WERI-Rb-1 (cell line): ENCODE measurements around the gene WDR77.

ENCODE experiments used
- DNase-seq: peaks from one replicate; pipeline ENCODE4 v3.0.0-alpha.2; 2020
- H3K27ac ChIP-seq: fragments of 250-450 bp; sonication (Bioruptor Pico); 2 replicates; pipeline ENCODE4 v1.5.1; 2020; ENCODE audit warnings: mild to moderate bottlenecking, moderate library complexity
- H3K27me3 ChIP-seq: fragments of 250-450 bp; sonication (Bioruptor Pico); 2 replicates; pipeline ENCODE4 v1.5.1; 2021; ENCODE audit warnings: mild to moderate bottlenecking, low read depth, moderate library complexity; ENCODE audit not compliant: insufficient read depth, severe bottlenecking
- H3K36me3 ChIP-seq: fragments of 250-450 bp; sonication (Bioruptor Pico); 2 replicates; pipeline ENCODE4 v1.5.1; 2020; ENCODE audit warnings: mild to moderate bottlenecking, moderate library complexity
- H3K4me3 ChIP-seq: 2 replicates; pipeline ENCODE4 v1.5.1; 2011; ENCODE audit warnings: low read depth, mild to moderate bottlenecking, control low read depth, low read length
- H3K9me3 ChIP-seq: fragments of 250-450 bp; sonication (Bioruptor Pico); 2 replicates; pipeline ENCODE4 v1.5.1; 2021; ENCODE audit warnings: mild to moderate bottlenecking, moderate library complexity; ENCODE audit not compliant: severe bottlenecking
- TF ChIP-seq, protein P1 (sequence below): IDR thresholded peaks from 2 replicates; pipeline ENCODE4 v1.5.1; 2011; ENCODE audit warnings: low read depth, mild to moderate bottlenecking, control low read depth, inconsistent platforms, low read length

The WDR77 gene

DNA sequence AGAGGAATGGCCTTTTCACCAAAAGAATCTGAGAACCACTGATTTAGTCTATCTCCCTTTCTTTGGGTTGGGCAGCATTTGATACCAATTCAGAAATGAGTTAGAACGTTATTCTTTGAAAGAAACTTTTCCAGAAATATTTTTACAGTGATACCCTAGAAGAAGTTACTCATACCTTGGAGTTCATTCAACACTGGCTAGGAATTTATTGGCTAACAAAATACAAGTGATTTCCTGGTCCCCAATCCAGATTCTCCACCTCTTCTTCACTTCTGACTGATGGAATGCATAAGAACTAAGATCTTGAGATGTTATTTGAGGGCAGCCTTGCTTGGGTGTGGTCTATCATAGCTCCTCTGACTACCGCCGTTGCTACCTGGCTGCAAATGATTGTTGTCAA, 34.1 kb upstream of the WDR77 start:
- TF ChIP-seq, protein P1, sequence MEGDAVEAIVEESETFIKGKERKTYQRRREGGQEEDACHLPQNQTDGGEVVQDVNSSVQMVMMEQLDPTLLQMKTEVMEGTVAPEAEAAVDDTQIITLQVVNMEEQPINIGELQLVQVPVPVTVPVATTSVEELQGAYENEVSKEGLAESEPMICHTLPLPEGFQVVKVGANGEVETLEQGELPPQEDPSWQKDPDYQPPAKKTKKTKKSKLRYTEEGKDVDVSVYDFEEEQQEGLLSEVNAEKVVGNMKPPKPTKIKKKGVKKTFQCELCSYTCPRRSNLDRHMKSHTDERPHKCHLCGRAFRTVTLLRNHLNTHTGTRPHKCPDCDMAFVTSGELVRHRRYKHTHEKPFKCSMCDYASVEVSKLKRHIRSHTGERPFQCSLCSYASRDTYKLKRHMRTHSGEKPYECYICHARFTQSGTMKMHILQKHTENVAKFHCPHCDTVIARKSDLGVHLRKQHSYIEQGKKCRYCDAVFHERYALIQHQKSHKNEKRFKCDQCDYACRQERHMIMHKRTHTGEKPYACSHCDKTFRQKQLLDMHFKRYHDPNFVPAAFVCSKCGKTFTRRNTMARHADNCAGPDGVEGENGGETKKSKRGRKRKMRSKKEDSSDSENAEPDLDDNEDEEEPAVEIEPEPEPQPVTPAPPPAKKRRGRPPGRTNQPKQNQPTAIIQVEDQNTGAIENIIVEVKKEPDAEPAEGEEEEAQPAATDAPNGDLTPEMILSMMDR = no peak

DNA sequence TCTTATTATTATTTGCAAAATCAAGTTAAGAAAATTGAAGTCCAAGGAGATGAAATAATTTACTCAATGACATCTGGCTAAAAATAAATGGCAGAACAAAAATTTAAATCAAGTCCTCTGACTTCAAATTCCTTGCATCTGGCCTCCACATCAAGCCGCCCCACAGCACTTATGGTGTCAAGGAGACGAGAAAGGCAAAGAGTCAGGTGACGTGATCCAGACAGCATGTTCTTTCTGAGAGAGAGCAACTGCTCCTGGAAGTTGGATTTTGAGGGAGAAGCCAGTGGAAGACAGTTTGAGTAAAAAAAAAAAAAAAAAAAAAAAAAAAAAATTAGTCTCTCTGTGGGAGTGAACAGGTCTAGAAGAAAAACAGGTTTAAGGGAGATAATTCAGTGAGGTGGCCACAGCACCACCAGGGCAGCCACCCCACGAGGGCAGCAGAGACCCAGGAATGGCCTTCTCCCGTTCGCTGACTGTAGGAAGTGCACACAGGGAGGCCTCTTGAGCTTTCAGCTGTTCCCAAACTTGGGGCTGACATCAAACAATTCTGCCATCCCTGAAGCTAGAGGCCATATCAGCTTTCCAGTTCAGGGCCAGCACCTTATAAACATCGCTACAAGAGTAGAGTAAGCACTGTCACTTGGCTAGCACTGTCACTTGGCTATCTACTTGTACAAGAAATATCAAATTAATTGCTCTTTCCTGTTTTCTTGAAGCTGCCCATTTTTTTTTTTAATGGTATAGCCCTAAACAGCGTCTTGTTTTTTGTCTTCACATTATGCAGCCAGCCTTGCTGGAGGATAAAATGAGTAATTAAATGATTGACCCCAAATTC, 32.5 kb upstream of the WDR77 start:
- Histone ChIP-seq H3K27me3 (no peaks in the 10 kb centered on the region), H3K9me3 (no peaks in the 10 kb centered on the region), H3K36me3 (no peaks in the 10 kb centered on the region), H3K4me3 (no peak overlapping the region), H3K27ac (no peak overlapping the region)
- peak; percentile 71 for DNase-seq
- TF ChIP-seq, protein P1 = peak; percentile 83

More for the DNA sequence above, 34.1 kb upstream of the WDR77 start:
- no peaks in the 10 kb centered on the region for H3K27me3 ChIP-seq
- H3K4me3 ChIP-seq = no peak overlapping the region
- H3K36me3 ChIP-seq = no peaks in the 10 kb centered on the region
- H3K27ac ChIP-seq = no peak overlapping the region
- DNase-seq = no peak
- H3K9me3 ChIP-seq = no peaks in the 10 kb centered on the region

DNA sequence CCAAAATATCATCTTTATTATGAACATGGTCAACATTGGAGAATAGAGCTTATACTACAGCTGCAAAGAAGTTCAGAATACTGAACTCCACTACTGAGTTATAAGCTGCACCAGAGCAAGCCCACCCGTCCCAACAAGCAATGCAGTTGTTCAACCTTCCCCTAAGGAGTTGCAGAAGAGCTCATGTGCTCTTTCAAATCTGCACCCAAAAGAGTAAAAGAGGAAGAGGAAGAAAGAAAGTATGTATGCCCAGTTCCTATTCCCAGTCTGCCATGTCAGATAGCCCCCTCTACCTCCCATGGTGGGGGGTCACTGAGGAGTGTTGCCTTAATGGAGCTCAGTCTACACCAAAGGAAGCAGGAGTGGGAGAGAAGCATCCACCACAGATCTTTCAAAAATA, 31.6 kb upstream of the WDR77 start:
- TF ChIP-seq, protein P1 = no peak
- Histone ChIP-seq H3K27ac (no peak overlapping the region), H3K4me3 (no peak overlapping the region), H3K36me3 (no peaks in the 10 kb centered on the region), H3K9me3 (no peaks in the 10 kb centered on the region), H3K27me3 (no peaks in the 10 kb centered on the region)
- no peak for DNase-seq

DNA sequence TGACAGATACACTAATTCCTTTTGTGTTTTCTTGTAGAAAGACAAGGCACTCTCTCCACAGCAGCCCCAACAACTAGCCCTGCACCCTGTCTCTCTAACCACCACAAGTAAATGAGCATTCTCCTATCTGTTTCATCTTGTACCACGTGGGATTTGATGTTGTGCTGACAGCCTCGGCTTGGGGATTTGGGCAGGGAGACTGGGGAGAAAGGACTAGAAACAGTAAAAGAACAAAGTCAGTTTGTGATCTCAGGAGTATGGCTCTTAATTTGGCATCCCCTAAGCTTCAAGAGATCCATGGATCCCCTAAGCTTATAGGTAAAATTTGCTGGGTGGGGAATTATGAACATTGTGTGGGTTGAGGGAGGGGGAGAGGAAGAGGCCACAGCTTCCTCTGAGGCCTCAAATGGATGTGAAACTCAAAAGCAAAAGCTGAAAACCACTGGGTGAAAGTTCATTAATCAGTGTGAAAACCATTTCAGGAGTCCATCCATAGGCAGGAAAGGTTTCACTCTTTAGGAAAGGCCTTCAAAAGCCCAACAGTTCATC, 27.8 kb upstream of the WDR77 start:
- H3K27me3 ChIP-seq = no peaks in the 10 kb centered on the region
- DNase-seq = no peak
- TF ChIP-seq, protein P1 = no peak
- no peak overlapping the region for H3K4me3 ChIP-seq
- H3K36me3 ChIP-seq = no peaks in the 10 kb centered on the region
- no peaks in the 10 kb centered on the region for H3K9me3 ChIP-seq
- H3K27ac ChIP-seq = no peak overlapping the region

DNA sequence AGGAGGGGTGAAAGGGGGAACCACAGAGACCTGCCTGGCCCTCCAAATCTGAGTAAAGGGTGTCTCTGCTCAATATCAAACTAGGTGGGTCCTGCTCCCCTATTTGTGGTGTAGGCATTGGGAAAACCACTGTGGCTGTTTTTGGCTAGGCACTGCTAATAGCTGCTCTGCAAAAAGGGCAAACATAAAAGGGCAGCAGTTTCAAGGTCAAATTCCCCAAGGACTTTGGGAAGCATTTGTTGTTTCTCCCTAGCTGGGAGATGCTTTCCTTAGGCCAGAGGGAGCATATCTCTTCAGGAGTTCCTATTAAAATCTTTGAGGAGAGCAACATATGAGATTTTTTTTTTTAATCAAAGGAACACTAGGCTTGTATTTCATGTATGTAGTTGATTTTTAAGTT, 27.2 kb upstream of the WDR77 start:
- Histone ChIP-seq H3K9me3 (no peaks in the 10 kb centered on the region), H3K27me3 (no peaks in the 10 kb centered on the region), H3K4me3 (no peak overlapping the region), H3K36me3 (no peaks in the 10 kb centered on the region), H3K27ac (no peak overlapping the region)
- TF ChIP-seq, protein P1 = no peak
- DNase-seq = no peak
